Embryonic facial prominence (tissue), 1 donor: ENCODE results near the gene NCKAP5.
A peak's percentile ranks its signal among the peaks of the same experiment; 100 is the strongest.

Source experiments
- DNase-seq: peaks from one replicate; pipeline ENCODE4 v3.0.0-alpha.2; 2016; ENCODE audit errors: extremely low spot score

Gene NCKAP5

DNA sequence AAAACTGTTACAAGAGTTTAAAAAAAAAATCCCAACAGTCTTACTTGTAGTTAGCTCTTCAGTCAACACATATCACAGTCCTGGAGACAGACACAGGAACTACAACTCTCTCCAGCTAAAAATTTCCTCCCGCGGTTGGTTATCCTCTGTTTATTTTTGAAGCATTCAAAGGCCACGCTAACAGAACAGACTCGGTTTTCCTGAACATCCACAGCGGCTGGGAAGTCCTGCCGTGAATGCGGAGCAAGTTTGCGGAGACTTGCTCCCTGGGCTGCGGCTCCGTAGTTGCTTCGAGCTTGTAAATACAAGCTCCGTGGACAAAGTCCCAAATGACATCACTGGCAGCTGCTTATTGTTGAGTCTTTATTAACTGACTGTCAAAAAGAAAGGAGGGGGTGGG, at the start of gene NCKAP5:
Gene NCKAP5, minus strand, starts transcription at position 292 of the 400 bp plus-strand sequence. CDS start 50,937 bp downstream, outside the sequence.
- peak; percentile 16 for DNase-seq

DNA sequence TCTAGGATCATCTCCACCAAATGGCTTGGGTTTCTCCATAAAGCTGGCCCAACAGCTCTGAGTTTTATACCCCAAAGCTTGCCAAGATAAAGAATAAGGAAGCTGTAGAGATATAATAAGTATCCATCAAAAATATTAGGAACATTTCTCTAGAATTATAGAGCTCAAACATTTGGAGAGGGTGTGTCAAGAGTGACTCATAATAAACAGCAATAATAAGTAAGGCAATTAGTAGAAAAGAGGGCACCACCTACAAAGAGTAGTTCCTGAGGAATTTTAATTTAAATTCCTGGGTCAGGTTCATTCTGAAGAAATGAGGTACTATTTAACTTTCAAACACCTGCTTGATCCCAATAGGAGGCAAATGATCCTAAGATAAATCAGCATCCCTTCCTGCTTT, 41.4 kb upstream of the NCKAP5 start:
- DNase-seq = no peak

DNA sequence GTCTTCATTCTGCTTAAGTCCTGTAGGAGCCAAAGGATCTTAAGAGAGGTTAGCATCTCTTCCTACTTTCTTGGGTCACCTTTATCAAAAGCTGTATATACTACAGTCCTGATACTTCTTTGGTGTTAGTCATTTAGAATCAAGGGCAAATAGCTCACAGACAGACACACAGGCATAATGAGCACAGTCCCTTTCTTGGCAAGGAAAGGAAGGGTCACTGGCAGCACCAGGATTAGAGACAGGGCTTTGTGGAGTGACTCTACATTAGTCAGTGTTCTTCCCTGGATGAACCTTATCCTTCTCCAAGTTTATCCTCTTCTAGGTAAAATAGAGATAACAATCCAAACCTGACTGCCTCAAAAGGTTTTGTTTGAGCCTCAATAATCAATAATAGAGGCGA, 40.0 kb upstream of the NCKAP5 start:
- DNase-seq = no peak

DNA sequence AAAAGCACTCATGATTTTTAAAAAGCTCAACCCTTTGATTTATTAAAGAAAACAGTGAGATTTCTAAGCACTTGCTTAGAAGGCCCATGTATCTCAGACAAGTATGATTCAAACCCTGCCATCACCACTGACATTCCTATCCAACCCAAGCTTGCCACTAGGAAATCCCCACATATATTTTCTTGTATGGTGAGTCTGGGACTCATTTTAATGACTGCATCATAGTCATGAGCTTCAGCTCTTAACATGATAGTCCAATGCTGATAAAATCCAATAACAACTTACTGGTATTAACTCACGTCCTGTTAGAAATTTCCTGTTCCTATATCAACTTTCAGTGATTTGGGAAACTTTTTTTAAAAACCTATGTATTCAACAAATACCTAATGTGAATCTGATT, 39.4 kb upstream of the NCKAP5 start:
- no peak for DNase-seq

DNA sequence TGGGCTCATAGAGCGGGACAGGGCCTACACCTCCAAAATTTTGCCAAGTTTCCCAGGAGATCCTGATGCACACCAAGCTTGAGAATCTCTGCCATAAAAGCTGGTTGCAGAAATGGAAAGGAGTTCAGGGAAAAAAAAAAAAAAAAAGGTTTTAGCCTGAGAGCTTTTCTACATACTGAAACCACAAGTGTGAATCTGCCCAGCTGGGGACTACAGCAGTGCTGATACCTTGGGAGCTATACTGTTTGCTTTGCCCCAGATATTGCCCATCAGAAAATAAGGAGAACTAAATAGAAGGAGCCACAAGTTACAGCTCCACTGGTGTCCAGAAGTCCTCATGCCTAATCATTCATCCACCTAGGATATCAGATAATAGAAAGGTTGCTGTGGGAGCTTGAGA, 38.4 kb upstream of the NCKAP5 start:
- no peak for DNase-seq

DNA sequence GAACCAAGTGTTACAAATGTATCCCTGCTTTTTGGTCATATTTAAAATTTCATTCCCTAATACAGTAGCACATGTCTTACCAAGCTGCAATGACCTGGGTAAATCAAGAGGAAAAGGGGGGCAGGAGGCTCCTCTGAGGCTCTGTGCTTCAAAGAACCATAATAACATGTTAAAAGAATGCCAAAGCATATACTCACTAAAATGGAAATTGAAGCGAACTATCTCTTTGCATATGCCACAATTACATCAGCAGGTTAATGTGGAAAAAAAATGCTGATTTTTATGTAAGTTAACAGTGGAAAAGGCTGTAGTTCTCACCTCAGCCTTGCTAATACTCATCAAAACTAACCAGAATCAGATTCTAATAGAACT, 37.5 kb upstream of the NCKAP5 start:
- DNase-seq = no peak

DNA sequence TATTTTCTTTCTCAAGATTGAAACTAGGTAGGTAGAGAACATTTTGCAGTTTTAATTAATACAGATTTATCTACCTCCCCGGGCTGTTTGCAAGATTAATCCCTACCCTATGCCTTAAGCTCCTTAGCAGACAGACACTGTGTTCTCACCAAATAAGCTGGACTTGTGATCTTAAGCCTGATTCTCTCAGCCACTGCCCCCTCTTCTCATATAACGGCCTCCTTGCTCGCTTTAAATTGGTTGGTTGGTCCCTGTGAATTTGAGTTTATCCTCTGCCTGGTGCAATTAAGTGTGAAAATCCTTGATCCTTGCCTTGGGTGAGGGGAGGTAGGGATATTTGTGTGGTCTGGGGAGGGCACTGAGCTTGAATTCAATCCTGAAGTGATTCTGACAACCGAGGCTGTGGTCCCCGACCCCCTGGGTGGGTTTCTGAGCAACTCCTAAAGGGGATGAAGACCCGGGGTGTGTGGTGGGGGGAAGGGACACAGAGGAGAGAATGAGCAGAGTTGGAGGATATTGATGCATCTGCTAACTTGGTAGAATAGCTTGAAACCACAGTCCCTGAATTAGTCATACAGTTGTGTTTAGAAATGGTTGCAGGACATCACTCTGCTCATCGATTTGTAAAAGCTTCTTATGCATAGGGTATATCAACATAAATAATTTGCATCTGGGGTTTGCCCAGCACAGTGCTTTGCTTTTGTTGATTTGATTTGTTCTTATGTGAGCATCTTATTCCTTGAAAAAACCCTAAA, 36.9 kb upstream of the NCKAP5 start:
- no peak for DNase-seq

DNA sequence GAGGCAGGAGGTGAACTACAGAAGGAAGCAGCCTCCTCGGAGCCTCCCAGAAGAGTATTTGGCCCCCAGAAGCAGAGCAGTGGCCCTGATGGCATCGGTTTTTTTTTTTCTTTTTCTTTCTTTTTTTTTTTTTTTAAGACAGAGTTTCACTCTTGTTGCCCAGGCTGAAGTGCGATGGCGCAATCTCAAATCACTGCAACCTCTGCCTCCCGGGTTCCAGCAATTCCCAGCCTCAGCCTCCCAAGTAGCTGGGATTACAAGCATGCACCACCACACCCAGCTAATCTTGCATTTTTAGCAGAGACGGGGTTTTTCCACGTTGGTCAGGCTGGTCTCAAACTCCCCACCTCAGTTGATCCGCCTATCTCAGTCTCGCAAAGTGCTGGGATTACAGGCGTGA, 34.8 kb upstream of the NCKAP5 start:
- DNase-seq = no peak

DNA sequence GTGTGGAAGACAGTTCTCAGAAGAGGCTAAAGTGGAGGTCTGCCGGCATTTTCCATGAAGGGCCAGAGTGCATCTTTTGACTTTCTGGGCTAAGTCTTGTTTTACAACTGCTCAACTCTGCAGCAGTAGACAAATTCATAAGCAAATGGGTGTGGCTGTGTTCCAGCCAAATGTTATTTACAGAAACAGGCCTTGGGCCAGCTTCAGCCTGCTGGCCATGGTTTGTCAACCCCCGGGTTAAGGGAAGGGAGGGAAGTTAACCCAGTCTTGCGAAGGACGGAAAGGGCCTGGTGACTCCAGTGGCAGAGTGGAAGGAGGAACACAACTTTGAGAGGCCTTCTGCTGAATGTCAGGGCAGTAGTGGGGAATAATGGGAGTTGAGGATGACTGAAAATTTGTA, 34.3 kb upstream of the NCKAP5 start:
- no peak for DNase-seq

DNA sequence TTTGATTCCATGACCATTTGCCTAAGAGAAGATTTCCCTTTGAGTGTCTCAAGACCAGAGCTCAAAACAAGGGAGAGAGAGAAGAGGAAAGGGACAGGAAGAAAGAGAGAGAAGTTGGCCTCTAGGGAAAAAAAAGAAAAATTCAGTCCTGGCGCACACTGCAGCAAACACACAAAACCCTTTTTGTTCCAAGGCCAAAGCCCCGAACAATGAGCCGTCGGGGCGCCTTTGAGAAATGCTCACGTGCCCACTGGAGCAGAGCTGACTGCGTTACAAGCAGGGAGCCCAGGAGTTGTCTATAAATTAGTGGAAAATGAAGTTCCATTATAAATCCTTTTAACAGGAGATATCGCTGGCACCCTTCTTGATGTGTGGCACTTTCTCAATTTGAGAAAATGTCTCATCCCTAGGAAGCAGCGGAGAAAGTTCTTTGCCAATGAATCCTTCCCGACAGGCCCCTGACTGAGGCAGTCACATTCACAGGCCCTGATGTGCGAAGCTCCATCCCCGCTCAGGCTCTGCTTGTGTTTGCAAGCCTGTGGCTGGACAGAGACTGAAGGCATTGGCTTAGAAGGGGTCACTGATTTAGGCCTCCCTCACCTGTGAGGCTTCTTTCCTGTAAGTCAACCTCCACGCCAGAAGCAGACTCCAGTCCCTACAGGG, 32.1 kb upstream of the NCKAP5 start:
- no peak for DNase-seq

DNA sequence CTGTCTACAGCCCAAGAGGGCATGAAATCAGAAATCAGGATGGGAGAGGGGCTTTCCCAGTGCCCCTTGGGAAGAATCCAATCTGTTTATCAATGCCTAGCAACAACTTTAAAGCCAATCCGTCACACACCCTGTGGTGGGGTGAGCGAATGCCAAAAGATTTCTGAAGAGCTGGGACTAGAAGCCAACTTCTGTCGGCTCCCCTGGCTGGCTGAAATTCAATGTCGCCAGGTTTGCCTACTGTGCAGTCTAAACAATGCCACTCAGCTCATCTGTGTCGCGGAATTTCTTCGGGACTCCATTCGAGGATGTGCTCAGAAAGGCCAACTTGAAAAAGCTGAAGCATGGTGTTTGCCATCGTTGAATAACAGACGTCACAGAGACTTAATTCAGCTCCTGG, 31.5 kb upstream of the NCKAP5 start:
- no peak for DNase-seq

DNA sequence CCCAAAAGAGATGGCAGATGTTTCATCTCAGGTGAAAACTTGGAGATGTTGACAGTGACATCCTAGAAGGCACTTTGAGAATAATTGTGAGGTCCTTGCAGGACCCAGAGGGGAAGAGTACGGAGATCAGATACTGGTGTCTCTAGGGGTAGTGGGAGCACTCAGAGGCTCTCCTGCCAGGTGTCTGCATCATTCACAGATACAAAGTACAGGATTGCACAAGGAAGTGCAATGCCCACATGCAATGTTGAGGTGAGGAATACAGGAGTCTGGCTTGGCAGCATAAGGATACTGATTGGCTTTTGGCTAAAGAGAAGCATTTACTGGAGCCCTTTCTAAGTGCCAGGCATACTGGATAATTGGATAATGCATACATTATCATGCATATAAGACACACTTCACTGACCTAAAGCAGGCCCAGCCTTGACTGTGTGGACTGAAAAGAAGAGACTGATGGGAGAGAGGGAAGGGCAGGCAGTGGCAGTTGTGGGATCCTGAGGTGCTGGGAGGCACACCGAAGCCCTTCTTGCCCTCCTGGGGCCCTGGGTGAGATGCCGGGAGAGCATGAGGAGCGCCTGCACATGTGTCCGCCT, 31.0 kb upstream of the NCKAP5 start:
- DNase-seq = no peak

DNA sequence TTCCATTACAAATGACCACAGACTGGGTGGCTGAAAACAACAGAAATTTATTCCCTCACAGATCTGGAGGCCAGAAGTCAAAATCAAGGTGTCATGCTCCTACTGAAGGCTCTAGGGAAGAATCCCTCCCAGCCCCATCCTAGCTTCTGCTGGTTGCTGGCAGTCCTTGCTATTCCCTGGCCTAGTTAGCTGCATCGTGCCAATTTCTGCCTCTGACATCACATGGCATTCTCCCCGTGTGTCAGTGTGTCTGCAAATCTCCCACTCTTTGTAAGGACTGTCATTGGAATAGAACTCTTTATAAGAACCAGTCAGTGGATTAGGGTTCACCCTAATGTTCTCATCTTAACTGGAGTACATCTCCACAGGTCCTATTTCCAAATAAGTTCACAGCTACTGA, 30.5 kb upstream of the NCKAP5 start:
- no peak for DNase-seq

DNA sequence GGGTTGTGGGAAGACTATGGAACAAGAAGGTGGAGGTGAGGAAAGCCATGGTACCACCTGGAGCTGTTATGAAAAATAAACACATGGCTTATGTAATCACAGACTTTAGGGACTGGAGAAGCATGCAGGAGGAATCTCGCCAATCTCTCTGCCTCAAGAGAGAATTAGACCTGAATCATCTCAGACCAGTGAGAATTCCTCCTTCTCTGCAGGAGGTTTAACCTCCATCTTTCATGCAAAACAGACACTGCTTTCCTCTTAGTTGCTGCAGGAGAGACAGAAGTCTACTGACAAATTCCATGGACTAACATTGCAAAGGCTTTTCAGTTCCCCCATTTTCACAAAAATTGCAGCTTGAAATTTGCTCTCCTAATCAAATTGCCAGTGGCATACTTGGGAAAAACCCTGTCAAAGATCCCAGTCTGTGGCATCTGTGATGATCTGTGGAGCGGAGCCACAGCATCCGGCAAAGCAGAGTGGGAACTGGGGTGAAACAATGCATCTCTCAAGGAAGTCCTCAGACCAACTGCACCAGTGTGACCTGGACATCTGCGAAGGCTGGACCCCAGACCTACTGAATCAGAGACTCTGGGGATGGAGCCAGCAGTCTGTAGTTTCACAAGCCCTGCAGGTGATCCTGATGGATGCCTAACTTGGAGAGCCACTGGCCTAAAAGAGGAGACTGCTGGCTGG, 28.6 kb upstream of the NCKAP5 start:
- DNase-seq = no peak

DNA sequence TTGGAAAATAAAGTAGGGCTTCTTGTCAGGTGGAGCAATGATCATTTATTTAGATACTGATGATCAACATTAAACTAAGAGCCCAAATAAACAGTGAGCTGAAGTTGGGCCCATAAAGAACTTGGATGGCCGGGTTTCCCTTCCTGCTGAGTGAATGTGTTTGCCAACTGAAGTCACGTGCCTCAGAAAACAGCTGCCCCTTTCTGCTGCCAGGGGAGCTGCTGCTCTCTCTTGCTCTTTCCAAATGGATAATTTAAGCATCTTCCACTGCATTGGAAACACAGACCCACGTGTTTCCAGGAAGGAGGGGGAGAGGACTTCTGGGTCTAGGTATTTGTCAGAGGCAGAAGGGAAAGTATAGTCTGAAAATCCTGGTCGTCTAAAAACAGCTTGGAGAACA, 22.9 kb upstream of the NCKAP5 start:
- DNase-seq = no peak

DNA sequence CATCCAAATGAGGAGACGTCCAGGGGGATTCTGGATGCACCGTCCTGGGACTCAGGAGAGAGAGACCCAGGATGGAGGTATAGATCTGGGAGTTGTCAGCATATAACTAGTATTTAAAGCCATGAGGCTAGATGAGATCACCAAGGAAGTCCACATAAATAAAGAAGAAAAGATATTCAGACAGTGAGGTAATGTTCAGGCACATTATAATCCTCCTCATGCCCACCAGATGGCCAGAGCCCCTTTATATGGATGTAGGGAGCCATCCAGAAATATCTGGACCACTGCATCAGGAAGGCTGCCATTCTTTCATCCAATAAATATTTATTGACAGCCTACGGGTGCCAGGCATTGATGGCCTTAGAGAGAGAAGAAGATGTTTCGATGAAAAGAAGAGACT, 21.2 kb upstream of the NCKAP5 start:
- no peak for DNase-seq

DNA sequence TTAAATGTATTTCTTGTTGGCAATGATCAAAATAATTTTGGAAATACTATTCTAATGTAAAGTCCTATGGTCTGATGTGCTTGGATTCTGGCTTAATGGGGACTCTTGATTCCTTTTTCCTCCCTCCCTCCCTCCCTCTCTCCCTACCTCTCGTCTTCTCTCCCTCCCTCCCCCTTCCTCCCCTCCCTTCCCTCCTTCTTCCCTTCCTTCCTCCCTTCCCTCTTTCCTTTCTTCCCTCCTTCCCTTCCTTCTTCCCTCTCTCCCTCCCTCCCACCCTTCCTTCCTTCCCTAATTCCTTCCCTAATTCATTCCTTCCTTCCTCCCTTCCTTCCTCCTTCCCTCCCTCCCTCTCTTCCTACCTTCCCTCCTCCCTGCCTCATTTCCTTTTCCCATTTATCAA, 19.9 kb upstream of the NCKAP5 start:
- no peak for DNase-seq

DNA sequence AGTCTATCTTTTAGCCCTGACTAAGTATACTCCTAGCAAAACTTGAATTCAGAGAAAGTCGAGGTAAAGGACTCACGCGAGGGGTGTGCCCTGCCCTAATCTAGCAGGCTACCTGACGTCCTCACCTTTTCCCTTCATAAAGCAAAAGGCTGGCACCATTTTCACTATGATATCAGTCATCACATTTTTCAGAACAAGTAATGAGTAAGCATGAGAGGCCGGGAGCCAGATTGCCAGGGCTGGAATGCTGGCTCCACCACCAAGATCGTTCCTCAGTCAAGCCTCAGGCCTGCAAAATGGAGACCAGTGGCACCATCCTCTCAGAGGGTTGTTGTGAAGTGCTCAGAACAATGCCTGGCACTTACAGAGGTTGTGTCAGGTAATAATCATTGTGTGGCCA, 18.7 kb upstream of the NCKAP5 start:
- DNase-seq = no peak

DNA sequence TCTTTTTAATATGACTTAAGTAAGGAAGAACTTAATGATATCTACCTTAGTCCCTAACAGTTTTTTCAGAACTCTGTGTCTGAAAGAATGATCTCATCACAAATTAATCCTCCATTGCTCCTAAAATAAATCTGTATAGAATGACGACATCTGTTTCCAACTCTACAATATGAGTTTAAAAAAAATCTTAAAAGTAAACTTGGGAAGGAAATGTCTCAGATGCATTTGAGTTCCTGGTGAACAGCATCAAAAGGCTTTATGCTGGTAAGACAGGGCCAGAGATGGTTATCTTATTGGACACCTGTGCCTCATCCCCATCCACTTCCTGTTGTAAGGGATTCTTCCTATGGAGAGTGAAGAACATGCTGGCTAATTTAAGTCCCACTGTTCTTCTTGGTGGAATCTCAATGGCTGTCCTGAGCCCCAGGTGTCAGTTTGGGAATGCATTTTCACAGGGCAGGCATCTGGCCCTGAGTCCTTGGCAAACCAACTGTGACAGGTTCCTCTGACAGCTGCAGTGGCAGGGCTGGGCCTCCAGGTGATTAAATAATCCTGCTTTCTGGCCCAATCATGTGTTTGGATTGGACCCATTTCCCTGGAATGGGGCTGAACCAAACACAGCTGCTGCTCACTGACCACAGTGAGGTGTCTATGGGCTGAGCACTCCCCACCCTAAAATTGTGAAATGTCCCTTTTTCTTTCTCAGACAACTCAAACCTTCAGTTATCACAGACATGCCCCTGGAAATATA, 12.9 kb upstream of the NCKAP5 start:
- DNase-seq = no peak

DNA sequence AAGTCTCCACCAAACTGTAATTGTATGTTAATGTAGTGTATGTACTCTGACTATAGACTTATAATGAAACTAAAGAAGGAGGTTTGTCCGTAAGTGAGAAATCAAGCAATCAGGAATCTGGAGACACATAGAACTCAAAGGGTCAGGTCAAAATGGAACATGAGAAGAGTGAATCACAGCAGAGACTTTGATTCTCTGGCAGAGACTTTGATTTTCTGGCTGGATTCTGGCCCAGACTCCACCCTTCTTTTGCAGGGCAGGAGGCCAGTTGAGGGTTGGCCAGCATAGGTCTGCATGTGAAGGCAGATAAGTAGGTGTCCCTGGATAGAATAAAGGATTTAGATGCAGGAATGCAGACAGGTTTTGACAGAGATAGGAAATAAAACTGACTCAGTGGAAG, 11.0 kb upstream of the NCKAP5 start:
- DNase-seq = no peak

DNA sequence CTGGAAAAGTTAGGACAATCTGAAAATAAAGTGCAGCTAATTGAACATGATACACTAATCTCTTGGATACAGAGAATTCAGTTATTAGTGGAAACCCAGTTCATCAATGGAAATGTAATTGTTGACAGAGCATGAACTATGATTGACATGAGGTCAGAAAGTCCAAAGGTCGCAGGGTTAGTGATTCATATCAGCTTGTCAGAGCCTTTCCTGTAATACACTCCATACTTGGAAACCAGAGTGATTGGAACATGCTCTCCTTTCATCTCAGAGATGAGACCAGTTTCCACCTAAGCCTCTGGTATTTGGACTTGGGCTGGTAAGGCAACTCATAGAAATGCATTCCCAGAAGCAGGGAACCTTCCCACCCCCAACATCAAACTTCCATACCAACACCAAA, 8.5 kb upstream of the NCKAP5 start:
- no peak for DNase-seq

DNA sequence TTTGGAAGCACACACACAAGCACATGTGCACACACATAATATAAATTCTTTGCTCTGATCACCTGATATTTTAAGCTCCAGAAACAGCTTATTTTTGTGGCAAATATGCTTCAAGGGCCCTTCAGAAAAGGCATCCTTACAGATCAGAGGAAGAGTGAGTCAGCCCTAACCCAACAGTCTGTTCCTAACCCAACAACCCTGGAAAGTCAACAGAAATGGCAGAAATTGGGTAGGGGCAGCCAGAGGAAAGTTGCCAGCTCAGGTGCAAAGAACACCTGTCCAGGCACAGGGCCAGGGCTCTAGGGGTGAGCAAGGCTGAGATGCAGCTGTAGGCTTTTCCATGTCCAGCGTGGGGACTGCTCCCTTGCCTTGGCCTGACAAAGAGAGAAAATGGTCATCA, 6.4 kb upstream of the NCKAP5 start:
- no peak for DNase-seq
